ENCODE measurements around the gene FBXO41. TPM values are rescaled to one million over a fixed set of nuclear protein-coding genes. Genes with fewer than 3 reads are reported as not detected.

FBXO41 gene
- total and polyA plus RNA-seq, 9 of the 15 experiments (the other 6 are each of a cell fraction or from before 2014, with no cell fraction given): 0.21 to 8.2 (median 3.5) TPM

DNA sequence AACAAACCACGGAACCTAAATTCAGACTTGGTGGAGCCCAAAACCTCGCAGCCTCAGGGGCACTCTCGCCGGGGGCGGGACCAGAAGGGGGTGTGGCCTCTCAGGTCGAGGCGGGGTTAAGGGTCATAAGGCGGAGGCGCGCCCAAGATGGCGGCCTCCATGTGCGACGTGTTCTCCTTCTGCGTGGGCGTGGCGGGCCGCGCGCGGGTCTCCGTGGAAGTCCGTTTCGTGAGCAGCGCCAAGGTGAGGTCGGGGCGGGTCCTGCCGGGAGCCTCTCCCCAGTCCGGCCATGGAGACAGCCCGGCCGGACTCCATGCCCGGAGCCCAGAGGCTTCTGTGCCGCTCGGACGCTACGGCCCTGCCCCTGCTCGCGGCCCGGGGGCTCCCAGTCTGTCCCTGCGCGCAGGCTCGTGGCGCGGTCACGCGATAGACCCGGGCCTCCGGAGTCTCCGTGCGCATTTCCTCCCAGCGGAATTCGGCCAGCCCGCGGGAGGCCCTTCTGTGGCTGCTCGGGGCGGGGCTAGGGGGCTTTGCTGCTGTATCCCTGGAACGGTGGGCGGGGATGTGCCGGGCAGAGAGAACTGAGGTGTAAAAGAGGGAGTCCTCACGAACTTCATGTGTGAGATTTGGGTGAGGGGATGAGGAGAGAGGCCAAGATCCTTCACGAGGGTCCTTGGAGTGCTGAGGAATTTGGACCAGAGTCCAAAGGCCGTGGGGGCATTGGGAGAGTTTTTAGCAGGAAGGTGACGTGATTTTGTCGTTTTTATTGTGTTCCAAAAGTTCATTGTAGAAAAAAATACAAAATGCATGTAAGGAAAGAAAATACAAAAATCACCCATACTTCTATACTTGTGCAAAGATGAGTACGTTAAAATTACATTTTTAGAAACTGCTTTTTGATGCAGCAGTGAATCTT, 69.9 kb downstream of the FBXO41 start, which contains the start of gene SMYD5 (continued):
- TF ChIP-seq, protein P1, sequence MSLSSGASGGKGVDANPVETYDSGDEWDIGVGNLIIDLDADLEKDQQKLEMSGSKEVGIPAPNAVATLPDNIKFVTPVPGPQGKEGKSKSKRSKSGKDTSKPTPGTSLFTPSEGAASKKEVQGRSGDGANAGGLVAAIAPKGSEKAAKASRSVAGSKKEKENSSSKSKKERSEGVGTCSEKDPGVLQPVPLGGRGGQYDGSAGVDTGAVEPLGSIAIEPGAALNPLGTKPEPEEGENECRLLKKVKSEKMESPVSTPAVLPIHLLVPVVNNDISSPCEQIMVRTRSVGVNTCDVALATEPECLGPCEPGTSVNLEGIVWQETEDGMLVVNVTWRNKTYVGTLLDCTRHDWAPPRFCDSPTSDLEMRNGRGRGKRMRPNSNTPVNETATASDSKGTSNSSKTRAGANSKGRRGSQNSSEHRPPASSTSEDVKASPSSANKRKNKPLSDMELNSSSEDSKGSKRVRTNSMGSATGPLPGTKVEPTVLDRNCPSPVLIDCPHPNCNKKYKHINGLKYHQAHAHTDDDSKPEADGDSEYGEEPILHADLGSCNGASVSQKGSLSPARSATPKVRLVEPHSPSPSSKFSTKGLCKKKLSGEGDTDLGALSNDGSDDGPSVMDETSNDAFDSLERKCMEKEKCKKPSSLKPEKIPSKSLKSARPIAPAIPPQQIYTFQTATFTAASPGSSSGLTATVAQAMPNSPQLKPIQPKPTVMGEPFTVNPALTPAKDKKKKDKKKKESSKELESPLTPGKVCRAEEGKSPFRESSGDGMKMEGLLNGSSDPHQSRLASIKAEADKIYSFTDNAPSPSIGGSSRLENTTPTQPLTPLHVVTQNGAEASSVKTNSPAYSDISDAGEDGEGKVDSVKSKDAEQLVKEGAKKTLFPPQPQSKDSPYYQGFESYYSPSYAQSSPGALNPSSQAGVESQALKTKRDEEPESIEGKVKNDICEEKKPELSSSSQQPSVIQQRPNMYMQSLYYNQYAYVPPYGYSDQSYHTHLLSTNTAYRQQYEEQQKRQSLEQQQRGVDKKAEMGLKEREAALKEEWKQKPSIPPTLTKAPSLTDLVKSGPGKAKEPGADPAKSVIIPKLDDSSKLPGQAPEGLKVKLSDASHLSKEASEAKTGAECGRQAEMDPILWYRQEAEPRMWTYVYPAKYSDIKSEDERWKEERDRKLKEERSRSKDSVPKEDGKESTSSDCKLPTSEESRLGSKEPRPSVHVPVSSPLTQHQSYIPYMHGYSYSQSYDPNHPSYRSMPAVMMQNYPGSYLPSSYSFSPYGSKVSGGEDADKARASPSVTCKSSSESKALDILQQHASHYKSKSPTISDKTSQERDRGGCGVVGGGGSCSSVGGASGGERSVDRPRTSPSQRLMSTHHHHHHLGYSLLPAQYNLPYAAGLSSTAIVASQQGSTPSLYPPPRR (CRISPR knock-in tag; IDR thresholded peaks at IDR 0.05; ENCODE audit: borderline replicate concordance): no peak
- no peak for TF ChIP-seq ZNF224 (CRISPR knock-in tag; IDR thresholded peaks at IDR 0.05)
- TF ChIP-seq L3MBTL2 (IDR thresholded peaks at IDR 0.05): peak; percentile 36; the same call in 1 of the 2 replicates
- no peak for TF ChIP-seq RNF2 (IDR thresholded peaks at IDR 0.05)
- TF ChIP-seq BRD4 (IDR thresholded peaks at IDR 0.05): no peak
- no peak for TF ChIP-seq ZNF668 (CRISPR knock-in tag; IDR thresholded peaks at IDR 0.05)
- TF ChIP-seq SMAD4 (CRISPR knock-in tag; conservative IDR thresholded peaks at IDR 0.05): no peak
- no peak for TF ChIP-seq BCL6 (CRISPR knock-in tag; IDR thresholded peaks at IDR 0.05)
- no peak for TF ChIP-seq PTRF (tag; IDR thresholded peaks at IDR 0.05)
- no peak for TF ChIP-seq FOSL1 (tag; conservative IDR thresholded peaks at IDR 0.05)
- no peak for TF ChIP-seq STAT5B (CRISPR knock-in tag; IDR thresholded peaks at IDR 0.05)
- no peak for TF ChIP-seq FOXJ2 (tag; IDR thresholded peaks at IDR 0.05)
- no peak for TF ChIP-seq ZKSCAN8 (CRISPR knock-in tag; IDR thresholded peaks at IDR 0.05)
- no peak for TF ChIP-seq LEF1 (IDR thresholded peaks at IDR 0.05)
- no peak for TF ChIP-seq NFE2L1 (tag; IDR thresholded peaks at IDR 0.05; ENCODE audit: borderline replicate concordance, low read depth)
- TF ChIP-seq, protein P2, sequence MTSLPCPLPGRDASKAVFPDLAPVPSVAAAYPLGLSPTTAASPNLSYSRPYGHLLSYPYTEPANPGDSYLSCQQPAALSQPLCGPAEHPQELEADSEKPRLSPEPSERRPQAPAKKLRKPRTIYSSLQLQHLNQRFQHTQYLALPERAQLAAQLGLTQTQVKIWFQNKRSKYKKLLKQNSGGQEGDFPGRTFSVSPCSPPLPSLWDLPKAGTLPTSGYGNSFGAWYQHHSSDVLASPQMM (CRISPR knock-in tag; IDR thresholded peaks at IDR 0.05): no peak
- TF ChIP-seq ZNF184 (CRISPR knock-in tag; IDR thresholded peaks at IDR 0.05): no peak
- TF ChIP-seq, protein P3, sequence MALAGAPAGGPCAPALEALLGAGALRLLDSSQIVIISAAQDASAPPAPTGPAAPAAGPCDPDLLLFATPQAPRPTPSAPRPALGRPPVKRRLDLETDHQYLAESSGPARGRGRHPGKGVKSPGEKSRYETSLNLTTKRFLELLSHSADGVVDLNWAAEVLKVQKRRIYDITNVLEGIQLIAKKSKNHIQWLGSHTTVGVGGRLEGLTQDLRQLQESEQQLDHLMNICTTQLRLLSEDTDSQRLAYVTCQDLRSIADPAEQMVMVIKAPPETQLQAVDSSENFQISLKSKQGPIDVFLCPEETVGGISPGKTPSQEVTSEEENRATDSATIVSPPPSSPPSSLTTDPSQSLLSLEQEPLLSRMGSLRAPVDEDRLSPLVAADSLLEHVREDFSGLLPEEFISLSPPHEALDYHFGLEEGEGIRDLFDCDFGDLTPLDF (CRISPR knock-in tag; IDR thresholded peaks at IDR 0.05): 0 out of 2 replicates have a peak, but pooled peaks have one; percentile 45
- no peak for TF ChIP-seq DDX20 (tag; IDR thresholded peaks at IDR 0.05; ENCODE audit: low read depth)
- no peak for TF ChIP-seq RBM17 (IDR thresholded peaks at IDR 0.05; ENCODE audit: borderline replicate concordance, low read depth, low read length)
- 0 out of 2 replicates have a peak, but pooled peaks have one; percentile 15 for TF ChIP-seq CBFB (CRISPR knock-in tag; IDR thresholded peaks at IDR 0.05)
- no peak for TF ChIP-seq SPI1 (IDR thresholded peaks at IDR 0.05; ENCODE audit: borderline replicate concordance, low read depth, low read length)
- TF ChIP-seq PHF20 (IDR thresholded peaks at IDR 0.05; ENCODE audit: partially characterized antibody): peak; percentile 88
